Measurements from ENCODE around the gene TMEM255B.
"Not testable (repeated sequence)": the region's sequence is repeated elsewhere in the genome, so short reads cannot be mapped to it uniquely, and the experiment has no call there.

The TMEM255B gene

DNA sequence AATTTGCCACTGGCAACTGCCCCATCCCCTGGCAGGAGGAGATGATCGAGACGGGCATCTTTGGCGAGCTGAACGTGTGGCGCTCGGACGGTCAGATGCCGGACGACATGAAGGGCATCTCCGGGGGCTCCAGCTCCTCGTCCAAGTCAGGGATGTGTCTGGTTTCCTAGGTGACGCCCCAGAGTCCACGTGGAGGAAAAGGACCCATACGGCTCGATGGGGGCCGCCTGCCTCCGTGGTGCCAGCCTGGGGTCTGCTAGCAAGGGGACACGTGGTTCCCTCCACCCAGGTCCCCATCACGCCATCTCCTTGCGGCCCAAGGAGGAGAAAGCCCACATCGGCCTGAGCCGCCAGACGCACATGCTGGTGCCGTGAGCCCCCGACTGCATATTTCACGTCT is 23.8 kb upstream of the TMEM255B start:
- DNase-seq: no peak

- no peak for DNase-seq
These were observed 23.3 kb upstream of the TMEM255B start for GRCh38 chr13:113735750-113736149.

DNA sequence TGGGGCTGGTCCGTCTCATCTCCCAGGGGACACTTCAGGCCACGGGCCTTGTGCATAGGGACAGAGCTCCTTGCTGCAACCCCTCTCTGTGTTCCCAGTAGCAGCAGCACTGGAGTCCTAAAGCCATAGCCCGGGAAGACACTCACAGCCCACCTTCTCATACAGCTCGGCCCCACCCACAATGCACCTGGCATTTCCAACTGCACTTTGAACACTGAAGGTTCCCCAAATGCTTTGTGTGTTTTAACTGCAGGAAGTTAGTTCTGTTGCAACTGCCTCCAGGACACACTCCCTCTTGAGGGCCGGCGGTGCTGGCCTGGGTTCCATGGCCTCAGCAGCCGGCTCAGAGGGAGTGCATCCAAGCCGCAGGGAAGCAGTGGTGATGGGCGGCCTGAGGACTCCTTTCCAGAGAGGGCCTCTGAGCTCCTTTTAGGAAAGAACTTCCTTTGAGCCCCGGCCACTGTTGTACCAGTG is 22.7 kb upstream of the TMEM255B start:
- no peak for DNase-seq

- no peak for DNase-seq
These were observed 21.2 kb upstream of the TMEM255B start for GRCh38 chr13:113737803-113738202.

GRCh38 chr13:113739527-113740285 is 19.3 kb upstream of the TMEM255B start:
- no peak for DNase-seq

DNA sequence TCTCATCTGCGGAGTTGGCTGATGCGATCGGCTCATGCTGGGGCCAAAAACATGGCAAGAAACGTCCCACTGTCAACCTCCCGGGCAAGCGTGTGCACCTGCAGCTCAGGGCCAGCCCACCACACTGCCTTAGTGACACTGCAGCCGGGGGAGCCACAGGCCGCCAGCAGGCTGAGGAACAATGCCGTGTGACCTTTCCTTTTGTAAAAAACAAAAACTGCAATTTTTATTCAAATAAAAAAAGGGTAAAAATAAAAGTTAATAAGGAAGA is 18.8 kb upstream of the TMEM255B start:
- DNase-seq: no peak

GRCh38 chr13:113740661-113741060 is 18.4 kb upstream of the TMEM255B start:
- DNase-seq: no peak

- DNase-seq: peak; percentile 37
These were observed 17.8 kb upstream of the TMEM255B start for GRCh38 chr13:113741191-113741668.

- peak; percentile 34 for DNase-seq
These were observed 17.0 kb upstream of the TMEM255B start for GRCh38 chr13:113742000-113742441.

- DNase-seq: no peak
These were observed 16.4 kb upstream of the TMEM255B start for GRCh38 chr13:113742445-113743120.

- no peak for DNase-seq
These were observed 15.4 kb upstream of the TMEM255B start for GRCh38 chr13:113743366-113744195.

DNA sequence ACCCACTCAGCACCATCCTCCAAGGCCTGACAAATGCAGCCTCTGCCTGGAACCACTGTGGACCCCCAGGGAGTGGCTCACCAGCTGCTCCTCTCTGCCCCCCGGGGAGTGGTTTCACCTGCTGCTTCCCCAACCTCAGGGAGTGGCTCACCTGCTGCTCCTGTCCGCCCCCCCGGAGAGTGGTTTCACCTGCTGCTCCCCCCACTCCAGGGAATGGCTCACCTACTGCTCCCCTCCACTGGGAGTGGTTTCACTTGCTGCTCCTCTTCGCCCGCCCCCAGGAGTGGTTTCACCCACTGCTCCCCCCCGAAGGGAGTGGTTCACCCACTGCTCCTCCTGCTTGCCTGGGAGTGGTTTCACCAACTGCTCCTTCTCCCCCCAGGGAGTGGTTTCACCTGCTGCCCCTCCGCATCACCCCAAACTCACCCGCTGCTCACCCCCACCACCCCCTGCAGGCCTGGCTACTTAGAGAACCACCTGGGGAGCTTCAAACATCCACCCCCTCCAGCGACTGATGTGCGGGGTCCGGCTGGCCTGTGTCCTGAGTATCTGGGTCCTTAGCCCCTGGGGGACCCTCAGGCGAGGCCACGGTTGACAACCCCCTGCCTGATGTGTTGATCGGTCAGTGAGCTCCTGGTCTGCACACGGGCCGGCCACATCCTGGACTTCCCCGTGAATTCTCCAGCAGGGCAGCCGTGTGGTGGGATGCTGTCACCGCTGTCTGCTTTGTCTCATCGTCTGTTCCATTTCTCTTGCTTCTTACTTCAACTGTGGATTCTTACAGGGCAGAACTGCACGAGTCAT is 14.6 kb upstream of the TMEM255B start:
- no peak for DNase-seq

GRCh38 chr13:113745059-113745458 is 14.0 kb upstream of the TMEM255B start:
- no peak for DNase-seq

DNA sequence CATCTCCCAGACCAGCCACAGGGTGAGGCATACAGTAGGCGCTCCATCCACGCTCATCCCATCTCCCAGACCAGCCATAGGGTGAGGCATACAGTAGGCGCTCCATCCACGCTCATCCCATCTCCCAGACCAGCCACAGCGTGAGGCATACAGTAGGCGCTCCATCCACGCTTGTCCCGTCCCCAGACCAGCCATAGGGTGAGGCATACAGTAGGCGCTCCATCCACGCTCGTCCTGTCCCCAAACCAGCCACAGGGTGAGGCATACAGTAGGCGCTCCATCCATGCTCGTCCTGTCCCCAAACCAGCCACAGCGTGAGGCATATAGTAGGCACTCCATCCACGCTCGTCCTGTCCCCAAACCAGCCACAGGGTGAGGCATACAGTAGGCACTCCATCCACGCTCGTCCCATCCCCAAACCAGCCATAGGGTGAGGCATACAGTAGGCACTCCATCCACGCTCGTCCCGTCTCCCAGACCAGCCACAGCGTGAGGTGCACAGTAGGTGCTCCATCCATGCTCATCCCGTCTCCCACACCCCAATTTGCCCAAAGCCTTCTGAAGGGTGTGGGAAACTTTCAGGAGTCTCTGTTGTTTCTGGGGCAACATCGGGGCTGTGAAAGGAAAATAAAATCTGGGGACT is 13.4 kb upstream of the TMEM255B start:
- not testable (repeated sequence) for DNase-seq

DNA sequence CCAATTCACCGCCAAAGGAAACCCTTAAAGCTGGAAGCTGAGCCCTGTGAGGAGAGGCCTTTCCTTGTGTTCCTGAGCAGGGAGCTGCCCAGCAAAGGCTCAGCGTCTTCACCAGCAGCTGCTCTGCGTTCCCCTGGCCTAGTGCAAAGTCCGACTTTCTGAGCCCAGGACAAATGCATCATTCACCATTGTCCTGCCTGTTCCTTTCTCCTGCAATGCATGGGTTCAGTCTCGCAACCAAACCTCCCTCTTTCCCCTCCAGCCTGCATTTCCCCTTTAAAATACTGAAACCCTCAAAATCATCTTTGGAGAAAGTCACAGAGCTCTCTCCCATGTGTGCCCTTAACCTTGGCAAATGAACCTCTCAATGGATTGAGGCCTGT is 12.9 kb upstream of the TMEM255B start:
- no peak for DNase-seq

GRCh38 chr13:113746671-113747070 is 12.4 kb upstream of the TMEM255B start:
- DNase-seq: no peak

- no peak for DNase-seq
These were observed 11.7 kb upstream of the TMEM255B start for GRCh38 chr13:113747291-113747833.

- DNase-seq: no peak
These were observed 10.7 kb upstream of the TMEM255B start for GRCh38 chr13:113748101-113748861.

DNA sequence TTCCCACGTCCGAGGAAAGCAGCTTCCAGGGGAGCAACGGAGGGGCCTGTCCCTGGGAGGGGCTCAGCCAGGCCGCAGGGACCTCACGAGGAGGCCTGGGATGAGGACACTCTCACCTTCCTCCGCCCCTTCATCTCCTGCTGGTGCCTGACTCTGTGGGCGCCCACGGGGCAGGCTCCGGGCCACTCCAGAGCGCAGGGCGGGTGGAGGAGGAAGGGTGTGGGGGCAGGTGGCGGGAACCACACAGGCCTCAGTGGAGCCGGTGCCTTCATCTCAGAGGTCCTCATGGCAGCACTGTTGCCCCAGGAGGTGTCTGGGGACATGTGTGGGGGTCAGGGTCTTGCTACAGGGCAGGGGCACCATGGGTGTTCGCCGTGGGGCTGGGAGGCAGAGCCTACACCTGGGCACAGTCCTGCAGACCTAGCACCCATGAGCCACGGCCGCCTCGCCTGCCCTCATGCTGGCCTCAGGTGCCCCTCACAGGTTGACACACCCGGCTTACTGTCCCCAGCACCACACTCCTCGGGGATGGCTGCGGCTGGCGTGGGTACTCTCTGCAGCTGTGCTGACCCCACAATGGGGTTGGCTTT is 10.1 kb upstream of the TMEM255B start:
- DNase-seq: no peak

GRCh38 chr13:113749507-113749906 is 9.5 kb upstream of the TMEM255B start:
- DNase-seq: no peak

GRCh38 chr13:113749967-113750366 is 9.1 kb upstream of the TMEM255B start:
- no peak for DNase-seq
